GM18526 (cell line): ENCODE data around the gene MAPK8.

Experiments used
- POLR2A ChIP-seq: IDR thresholded peaks from 3 replicates; pipeline ENCODE4 v1.6.1; 2011; ENCODE audit not compliant: insufficient read length; ENCODE audit errors: extremely low read depth

MAPK8 gene

DNA sequence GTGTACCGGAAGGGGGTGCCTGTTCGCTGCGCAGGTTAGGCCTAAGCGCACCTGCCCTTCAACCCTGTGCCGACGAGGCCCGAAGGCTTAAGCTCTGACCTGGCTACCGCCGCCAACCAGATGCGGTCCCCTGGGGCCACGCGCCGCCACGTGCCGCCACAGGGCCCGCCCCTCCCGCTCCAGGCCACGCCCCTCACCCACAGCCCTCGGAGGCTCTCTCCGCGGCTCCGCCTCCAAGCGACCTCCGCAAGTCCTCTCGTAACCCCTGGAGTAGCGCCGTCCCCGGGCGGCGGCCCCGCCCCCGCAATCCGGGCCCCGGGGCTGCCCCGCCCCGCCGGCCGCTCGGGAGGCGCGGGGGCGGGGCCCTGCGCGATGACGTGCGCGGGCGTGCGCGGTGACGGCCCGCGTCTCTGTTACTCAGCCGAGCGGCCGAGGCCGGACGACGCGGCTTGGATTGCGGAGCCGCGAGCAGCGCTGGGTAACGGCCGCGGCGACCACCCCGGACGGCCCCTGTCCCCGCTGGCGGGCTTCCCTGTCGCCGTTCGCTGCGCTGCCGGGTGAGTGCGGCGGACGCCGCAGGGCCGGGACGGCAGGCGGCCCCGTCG is at the start of gene MAPK8:
TSS of gene MAPK8 (plus strand) at position 413 of the 605 bp plus-strand sequence. CDS start 94,984 bp downstream, outside the sequence.
- peak; percentile 88 for TF ChIP-seq POLR2A

DNA sequence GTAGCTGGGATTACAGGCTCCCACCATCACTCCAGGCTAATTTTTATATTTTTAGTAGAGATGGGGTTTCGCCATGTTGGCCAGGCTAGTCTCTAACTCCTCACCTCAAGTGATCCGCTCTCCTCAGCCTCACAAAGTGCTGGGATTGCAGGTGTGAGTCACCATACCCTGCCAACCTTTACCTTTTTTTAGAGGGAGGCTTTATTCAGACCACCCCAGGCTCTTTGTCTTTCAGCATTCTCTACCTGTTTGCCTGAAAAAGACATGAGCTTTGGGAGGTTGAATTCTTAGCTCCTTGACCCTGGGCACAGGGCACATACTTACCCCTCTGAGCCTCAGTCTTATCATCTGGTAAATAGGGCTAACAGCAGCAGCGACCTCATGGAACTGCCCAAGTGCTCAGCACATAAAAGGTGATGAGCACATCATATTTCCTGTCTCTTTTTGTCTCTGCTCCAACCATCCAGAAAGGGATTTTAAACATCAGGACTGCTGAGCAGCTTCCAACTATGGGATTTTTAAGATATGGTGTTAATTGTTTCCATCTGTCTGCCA is 49.0 kb upstream of the MAPK8 start:
- no peak for TF ChIP-seq POLR2A

DNA sequence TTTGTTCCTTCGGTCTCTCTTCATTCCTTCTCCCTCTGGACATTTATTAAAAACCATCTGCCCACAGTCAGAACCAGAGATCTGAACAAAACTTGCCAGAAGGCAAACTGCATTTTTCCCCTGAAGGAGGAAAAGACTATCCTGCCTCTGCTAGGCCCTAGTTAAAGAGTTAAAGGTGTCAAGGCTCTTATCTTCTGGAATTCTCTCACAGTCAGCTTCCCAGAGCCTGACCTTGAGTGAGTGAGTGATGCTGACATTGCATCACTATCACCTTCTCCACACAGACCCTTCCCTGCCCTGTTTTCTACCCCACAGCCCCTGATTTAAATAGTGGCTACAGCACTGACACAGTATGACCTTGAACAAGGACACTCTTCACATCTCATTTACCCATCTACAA is 48.4 kb upstream of the MAPK8 start:
- TF ChIP-seq POLR2A: no peak

DNA sequence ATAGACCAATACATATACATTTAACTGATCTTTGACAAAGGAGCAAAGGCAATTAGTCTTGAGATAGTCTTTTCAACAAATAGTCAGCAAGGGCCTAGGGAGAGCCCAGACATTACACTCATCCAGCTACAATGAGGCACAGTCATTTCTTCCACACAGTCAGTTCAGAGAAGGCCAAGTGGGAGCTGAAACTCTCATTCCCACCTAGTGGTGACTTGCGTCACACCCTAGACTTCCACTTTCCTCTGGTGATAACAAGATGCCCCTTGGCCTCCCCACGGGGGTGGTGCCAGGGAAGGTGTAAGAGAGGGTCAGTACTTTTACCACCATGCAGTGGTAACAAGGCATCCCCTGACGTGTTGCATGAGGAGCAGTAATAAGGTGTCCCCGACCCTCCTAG is 39.9 kb upstream of the MAPK8 start:
- no peak for TF ChIP-seq POLR2A

DNA sequence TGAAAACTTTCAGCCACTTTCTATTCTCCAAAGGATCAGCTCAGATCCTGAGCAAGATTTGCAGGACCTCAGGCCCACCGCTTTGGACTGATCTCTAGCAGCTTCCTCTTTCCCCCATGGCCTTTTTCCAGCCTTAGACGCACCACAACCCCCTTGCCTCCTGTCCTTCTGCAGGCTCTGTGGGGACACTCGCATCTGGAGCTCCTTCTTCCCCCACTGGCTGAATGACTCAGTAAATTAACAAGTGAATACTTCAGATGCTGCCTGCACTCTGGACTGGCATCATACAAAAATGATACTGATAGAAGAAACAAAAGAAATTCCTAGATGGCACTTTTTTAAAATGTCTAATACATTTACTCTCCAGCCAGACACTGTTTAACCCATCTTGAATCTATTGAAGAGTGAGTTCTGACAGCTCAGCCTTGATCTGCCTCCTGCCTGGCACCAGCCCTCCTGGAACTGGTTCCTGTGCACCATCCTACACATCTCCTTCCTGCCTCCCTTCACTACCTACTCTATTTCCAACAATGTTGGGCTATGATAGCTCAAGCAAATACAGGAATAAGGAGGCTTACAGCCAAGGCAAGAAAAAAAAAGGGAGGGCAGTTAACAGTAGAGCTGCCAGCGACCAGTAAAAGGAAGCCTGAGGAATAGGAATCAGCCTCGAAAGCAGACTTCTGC is 35.3 kb upstream of the MAPK8 start:
- TF ChIP-seq POLR2A: no peak

DNA sequence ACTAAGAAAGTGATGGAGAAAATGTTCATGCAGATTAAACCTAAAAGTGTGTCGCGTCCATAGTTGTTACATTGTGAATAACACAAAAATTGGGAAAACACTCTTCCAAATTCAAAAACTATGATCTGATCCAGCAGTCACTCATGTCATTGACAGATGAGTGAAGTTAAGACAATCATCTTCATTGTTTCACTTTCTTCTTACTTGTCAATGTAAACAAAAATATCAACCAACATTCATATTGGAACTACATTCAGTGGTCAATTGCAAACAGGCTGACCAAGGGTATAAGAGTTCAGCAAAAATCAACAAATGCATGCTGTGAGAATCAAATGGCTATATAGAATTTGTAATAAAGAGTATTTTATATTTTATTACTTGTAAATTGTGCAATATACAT is 33.8 kb upstream of the MAPK8 start:
- TF ChIP-seq POLR2A: no peak

DNA sequence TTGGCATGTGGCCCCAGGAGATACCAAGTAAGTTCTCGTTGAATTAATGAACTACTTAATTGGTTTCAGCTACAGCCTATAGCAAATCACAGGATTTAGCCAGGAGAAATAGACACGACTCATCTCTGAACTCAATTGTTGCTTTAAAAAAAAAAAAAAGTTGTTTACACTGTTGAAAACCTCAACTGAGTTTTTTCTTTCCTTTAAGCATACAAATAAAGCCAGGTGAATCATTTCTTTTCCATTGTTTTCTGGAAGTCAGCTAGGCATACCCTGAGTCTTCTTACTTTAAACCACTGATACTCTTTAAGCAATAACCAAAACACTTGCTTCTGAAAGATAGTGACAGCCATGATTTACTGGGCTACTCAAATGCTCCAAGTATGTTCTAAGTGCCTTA is 32.7 kb upstream of the MAPK8 start:
- no peak for TF ChIP-seq POLR2A

DNA sequence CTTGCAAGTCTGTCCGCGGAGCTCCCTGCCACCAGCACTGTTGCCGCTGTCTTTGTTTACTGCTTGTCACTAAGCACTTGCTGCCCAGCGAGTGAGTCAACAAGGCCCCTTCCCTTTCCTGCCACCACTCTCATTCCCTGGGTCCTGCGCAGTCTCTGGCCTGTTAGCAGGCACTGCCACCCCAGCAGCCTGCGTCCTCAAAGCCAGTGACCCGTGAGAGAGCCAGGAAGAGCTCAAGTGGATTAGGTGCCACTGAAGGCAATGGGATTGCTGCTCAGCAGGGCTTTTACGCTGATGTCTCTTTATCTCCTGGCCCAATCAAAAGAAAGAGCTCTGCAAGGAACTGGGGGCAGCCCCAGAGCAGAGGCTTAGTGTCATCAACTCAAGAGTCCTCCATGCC is 31.8 kb upstream of the MAPK8 start, which contains the start of gene FRMPD2:
TSS of gene FRMPD2 (minus strand) at position 61 of the 400 bp plus-strand sequence. CDS start 129 bp downstream, outside the sequence.
- TF ChIP-seq POLR2A: no peak

DNA sequence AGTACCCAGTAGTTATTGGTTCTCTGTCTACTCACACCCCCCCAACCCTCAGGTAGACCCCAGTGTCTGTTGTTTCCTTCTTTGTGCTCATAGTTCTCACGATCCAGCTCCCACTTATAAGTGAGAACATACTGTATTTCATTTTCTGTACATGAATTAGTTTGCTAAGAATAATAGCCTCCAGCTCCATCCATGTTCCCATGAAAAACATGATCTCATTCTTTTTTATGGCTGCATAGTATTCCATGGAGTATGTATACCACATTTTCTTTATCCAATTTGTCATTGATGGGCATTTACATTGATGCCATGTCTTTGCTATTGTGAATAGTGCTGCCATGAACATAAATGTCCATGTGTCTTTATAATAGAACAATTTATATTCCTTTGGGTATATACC is 29.4 kb upstream of the MAPK8 start:
- no peak for TF ChIP-seq POLR2A

DNA sequence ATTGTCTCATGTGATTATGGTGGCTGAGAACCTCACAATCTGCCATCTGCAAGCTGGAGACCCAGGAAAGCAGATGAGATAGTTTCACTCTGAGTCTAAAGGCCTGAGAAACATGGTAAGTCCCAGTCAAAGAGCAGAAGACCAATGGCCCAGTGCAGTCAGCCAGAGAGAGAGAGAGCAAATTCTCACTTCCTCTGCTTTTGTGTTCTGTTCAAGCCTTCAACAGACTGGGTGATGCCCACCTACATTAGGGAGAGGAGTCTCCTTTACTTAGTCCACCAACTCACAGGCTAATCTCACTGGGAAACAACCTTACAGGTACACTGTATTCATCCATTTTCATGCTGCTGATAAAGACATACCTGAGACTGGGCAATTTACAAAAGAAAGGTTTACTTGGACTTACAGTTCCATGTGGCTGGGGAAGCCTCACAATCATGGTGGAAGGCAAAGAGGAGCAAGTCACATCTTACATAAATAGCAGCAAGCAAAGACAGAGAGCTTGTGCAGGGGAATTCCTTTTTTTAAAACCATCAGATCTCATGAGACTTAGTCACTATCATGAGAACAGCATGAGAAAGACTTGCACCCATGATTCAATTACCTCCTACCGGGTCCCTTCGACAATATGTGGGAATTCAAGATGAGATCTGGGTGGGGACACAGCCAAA is 27.3 kb upstream of the MAPK8 start:
- TF ChIP-seq POLR2A: no peak

DNA sequence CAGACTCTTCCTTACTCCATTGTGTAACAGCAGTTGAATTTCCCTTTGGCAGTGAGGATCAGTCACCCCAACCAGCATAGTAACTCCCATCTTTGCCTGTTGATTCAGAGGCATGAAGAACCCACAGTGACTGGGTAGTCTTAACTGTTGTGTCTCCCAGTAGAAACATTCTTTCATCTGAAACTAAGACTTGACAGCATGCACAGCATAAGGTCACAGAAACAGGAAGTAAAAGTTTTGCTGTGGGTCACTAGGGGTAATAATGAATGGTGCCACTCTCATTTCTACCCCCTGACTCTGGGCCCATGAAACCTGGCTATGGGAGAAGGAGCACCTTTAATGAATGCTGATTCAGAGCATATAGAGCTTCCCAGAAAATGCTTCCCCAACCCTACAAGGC is 23.6 kb upstream of the MAPK8 start:
- TF ChIP-seq POLR2A: no peak

DNA sequence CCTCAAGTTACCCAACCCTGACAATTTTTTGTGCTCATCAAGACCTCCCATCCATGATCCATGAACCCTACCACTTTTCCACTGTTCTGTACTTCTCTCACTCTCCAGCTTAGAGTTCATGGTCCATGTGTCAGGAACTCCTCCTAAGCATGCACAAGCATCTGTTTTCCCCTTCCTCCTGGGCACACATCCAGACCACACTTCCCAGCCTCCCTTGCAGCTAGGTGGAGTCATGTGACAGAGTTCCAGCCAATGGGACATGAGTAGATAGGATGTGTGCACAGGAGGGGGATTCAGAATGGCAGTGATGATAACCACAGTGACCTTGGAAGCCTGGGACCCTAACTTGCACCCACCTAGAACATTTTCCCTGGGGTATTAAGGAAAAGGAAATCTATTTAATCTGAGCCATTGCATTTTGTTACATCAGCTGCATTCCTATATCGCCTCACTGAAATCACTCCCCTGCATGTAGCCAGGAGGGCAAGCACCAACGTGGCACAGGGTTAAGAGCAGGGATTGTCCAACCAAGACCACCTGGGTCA is 22.4 kb upstream of the MAPK8 start:
- TF ChIP-seq POLR2A: no peak

DNA sequence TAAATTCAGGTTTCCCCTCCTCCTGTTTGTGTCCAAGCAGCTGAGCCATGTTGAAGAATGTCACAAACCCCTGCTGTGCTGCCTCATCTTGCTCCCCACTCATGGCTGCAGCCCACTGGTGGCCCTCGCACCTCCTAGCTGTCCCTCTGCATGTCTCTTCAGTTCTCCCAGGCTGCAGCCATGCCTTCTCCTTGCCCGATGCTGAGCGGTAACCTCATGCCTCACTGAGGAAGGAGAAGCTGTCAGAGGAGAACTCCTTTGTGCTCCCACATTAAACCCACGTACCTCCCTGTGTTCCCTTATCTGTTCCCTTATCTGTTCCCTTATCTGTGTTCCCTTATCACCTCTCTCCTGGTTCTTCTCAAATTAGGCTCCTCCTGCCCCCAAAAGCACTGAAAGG is 21.7 kb upstream of the MAPK8 start:
- TF ChIP-seq POLR2A: no peak

DNA sequence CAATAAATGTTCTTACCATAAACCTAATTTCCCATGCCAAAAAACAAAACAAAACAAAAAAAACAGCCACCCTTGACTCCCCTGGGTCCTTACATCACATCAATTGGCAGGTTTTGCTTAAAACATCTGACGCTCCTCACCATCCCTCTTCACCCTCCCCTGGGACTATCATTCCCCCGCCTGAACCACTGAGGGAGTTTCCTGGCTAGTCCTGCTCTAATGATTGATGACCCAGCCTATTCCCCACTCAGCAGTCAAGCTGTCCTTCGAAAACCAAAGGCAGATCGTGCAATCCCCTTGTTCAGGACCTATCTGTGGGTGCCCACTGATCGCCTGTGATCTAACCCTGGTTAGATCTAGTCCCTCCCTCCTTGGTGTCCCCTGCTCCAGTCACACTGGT is 20.8 kb upstream of the MAPK8 start:
- no peak for TF ChIP-seq POLR2A

DNA sequence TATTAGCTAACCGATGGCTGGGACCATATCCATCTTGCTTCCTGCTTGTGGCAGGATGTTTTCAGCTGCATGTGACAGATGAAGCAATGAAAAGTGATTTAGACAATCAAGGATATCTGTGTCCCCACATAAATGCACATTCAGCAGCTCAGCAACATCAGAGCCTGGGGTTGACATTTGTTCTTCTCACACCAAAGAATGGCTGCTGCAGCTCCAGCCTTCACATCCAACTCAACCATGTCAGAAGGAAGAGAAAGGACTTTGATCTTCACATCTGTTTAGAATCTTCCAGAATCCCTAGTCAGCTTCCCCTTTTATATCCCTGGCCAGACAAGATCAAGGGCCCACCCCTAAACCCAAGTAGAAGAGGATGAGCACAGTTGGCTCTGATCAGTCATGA is 20.1 kb upstream of the MAPK8 start:
- no peak for TF ChIP-seq POLR2A
